Measurements from ENCODE around the gene SH3RF3.

GRCh38 chr2:109486711-109487535 lies 357.9 kb downstream of the SH3RF3 start:
- TF ChIP-seq POLR2AphosphoS5 (IDR thresholded peaks at IDR 0.05; ENCODE audit: low read depth, low read length) (no peak), TAF1 (IDR thresholded peaks at IDR 0.05; ENCODE audit: borderline replicate concordance, insufficient read depth, low read length) (no peak), REST (IDR thresholded peaks at IDR 0.05; ENCODE audit: insufficient read depth in 1 of 2, low read depth in 2 of 2, low read length in 2 of 2) (no peak), SIN3A (IDR thresholded peaks at IDR 0.05; ENCODE audit: borderline replicate concordance, insufficient read depth, low read length) (no peak), FOXP2 (optimal IDR thresholded peaks at IDR 0.05; ENCODE audit: borderline replicate concordance, extremely low read depth, extremely low read length, insufficient read depth) (no peak)
